Epithelial cell of esophagus (primary cell): ENCODE data around the gene EN2.

Source experiments
- DNase-seq: peaks from one replicate; pipeline ENCODE4 v3.0.0; 2010; ENCODE audit warnings: low read depth
- H3K4me3 ChIP-seq: 2 replicates; pipeline ENCODE4 v1.5.1; 2011; ENCODE audit warnings: mild to moderate bottlenecking, low read length, control low read depth
- CTCF ChIP-seq: IDR thresholded peaks from 2 replicates; pipeline ENCODE4 v1.5.1; 2011; ENCODE audit warnings: low read depth, mild to moderate bottlenecking, low read length, control low read depth, inconsistent platforms; ENCODE audit not compliant: insufficient read depth; ENCODE audit errors: missing control alignments

EN2 gene

DNA sequence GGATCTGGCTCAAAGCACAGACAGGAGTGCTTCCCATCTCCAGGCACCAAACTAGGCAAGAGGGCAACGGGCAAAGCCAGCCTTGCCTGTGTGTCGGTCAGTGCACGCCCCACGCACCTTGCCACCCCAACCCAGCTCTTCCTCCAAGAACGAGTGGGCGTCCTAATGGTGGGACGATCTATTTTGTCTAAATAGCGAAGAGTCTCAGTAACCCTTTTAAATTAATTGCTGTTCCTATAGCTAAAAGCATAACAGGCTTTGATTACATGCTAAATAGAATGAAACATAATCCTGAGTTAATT lies 12.2 kb downstream of the EN2 start:
- H3K4me3 ChIP-seq, result no peak overlapping the region
- no peak for TF ChIP-seq CTCF
- no peak for DNase-seq

- H3K4me3 ChIP-seq, result no peak overlapping the region
- peak; percentile 24 for DNase-seq
- TF ChIP-seq CTCF, result no peak
Observed at GRCh38 chr7:155470686-155471638, 13.0 kb downstream of the EN2 start.

DNA sequence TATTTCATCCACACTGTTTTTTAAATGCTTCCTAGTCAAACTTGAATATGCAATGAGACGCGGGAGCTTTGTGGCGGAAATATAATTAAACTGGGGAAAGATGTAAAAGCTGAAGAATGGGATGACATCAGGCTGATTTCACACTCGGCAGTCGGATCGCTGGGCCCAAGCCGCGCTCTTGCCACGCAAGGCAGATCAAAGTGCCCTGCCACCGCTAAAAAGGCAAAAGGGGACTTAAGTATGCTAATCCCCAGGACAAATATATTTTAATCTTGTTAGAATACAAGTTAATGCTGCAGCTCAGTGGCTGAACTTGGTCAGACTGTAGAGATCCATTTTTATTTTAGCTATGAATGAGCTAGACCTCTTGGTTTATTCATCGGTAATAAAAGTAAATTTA lies 13.8 kb downstream of the EN2 start:
- no peak for TF ChIP-seq CTCF
- no peak for DNase-seq
- H3K4me3 ChIP-seq, result no peak overlapping the region

DNA sequence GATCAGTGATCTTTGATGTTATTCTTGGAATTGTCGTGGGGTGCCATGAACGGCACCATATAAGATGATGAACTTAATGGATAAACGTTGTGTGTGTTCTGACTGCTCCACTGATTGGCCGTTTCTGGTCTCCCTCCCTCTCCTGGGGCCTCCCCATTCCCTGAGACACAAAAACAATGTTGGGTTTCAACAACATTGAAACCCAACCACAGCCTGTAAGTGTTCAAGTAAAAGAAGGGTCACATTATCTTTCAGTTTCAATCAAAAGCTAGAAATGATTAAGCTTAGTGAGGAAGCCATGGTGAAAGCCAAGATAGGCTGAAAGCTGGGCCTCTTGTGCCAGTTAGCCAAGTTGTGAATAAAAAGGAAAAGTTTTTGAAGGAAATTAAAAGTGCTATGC lies 19.5 kb downstream of the EN2 start:
- TF ChIP-seq CTCF, result no peak
- no peak for DNase-seq
- H3K4me3 ChIP-seq, result no peak overlapping the region

DNA sequence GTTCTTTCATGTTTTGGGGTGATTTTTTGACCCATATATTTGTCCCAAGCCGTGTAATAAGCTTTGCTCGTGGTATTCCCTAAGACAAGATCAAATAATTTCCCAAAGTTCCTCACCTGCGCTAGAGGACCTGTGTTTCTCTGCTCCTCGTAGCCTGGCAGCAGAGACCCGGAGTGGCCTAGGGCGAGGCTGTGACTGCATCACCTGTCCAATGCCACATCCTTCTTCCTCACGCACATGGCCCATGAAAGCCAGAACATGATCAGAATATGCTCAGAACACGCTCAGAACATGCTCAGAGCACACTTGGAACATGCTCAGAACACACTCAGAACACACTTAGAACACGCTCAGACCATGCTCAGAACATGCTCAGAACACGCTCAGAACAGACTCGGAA lies 23.8 kb downstream of the EN2 start:
- DNase-seq, result no peak
- no peak for TF ChIP-seq CTCF
- H3K4me3 ChIP-seq, result no peak overlapping the region

DNA sequence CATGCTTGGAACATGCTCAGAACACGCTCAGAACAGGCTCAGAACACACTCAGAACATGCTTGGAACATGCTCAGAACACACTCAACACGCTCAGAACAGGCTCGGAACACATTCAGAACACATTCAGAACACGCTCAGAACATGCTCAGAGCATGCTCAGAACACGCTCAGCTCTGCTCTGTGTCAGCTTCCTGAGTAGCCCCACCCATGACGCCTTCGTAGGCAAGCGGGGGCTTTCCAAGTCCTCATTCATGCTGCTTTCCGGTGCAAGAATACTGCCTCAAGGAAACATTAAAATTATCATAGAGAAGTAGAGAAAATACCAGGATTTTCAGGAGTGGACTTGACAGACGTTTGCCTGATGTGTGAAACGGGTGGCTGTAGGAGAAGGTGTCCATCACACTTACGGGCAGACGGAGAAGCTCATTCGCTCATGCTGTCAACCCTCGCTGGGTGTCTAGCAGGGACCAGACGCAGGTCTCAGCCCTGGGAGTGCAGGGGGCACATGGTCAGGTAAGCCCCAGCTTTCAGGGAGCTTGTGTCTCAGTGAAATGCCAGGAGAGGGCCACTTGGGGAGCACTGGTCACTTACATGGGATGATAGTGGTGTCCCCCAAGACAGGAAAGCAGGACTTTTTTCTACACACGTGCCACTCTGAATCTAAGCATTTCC lies 24.7 kb downstream of the EN2 start:
- DNase-seq, result no peak

More for the DNA sequence above, 24.7 kb downstream of the EN2 start:
- no peak for TF ChIP-seq CTCF
- no peak overlapping the region for H3K4me3 ChIP-seq
